IMR-90 (cell line): ENCODE results near the gene ABL1. TPM values are rescaled to one million over a fixed set of nuclear protein-coding genes. Genes with fewer than 3 reads are reported as not detected.

Experiments used
- ATAC-seq: fragments of 200-7000 bp; cut with Tn5 transposase; 2 replicates; pipeline ENCODE4 v1.9.1; 2020; ENCODE audit warnings: low read depth, mild to moderate bottlenecking, moderate library complexity
- BruUV-seq: library from RNA; stranded (reverse); fragments of 400-500 nt; replicated peaks from 2 replicates; lab custom pipeline; 2021; lab: Mats Ljungman, UMichigan
- CTCF ChIA-PET: fragments of 300-600 bp; formaldehyde crosslinking; extraction: SDS; loops from one replicate; lab custom pipeline; 2021; ENCODE audit warnings: antibody characterized with exemption; lab: Yijun Ruan, JAX
- POLR2A ChIA-PET: fragments of 300-600 bp; sonication (Branson Sonifier 250); formaldehyde crosslinking; loops from one replicate; lab custom pipeline; 2022; ENCODE audit warnings: antibody characterized with exemption; ENCODE audit not compliant: unreplicated experiment; lab: Charles Lee
- DNase-seq: peaks from one replicate; pipeline ENCODE4 v3.0.0; 2013
- H2AFZ ChIP-seq: replicated peaks from 2 replicates; pipeline ENCODE3; 2013; ENCODE audit warnings: low read length, mild to moderate bottlenecking; ENCODE audit not compliant: poor library complexity
- H2AK5ac ChIP-seq: 2 replicates; pipeline ENCODE4 v1.6.1; 2013; ENCODE audit warnings: low read depth, low read length, inconsistent platforms
- H2AK9ac ChIP-seq: replicated peaks from 2 replicates; pipeline ENCODE3; 2013; ENCODE audit warnings: mild to moderate bottlenecking, low read depth, low read length, moderate library complexity; ENCODE audit not compliant: poor library complexity
- H2BK120ac ChIP-seq: 2 replicates; pipeline ENCODE4 v1.6.1; 2013; ENCODE audit warnings: low read depth, low read length, inconsistent platforms
- H2BK15ac ChIP-seq: 3 replicates; pipeline ENCODE4 v1.6.1; 2013; ENCODE audit warnings: low read depth, low read length, inconsistent platforms
- H2BK20ac ChIP-seq: 2 replicates; pipeline ENCODE4 v1.6.1; 2013; ENCODE audit warnings: low read depth, mild to moderate bottlenecking, inconsistent platforms, low read length, moderate library complexity
- H2BK5ac ChIP-seq: 2 replicates; pipeline ENCODE4 v1.6.1; 2013; ENCODE audit warnings: mild to moderate bottlenecking, low read depth, low read length, inconsistent platforms; ENCODE audit not compliant: poor library complexity, severe bottlenecking
- H3K14ac ChIP-seq: replicated peaks from 2 replicates; pipeline ENCODE4 v1.6.1; 2013; ENCODE audit warnings: low read depth, low read length, inconsistent platforms
- H3K18ac ChIP-seq: 2 replicates; pipeline ENCODE4 v1.6.1; 2013; ENCODE audit warnings: low read depth, low read length, control low read depth
- H3K23ac ChIP-seq: 2 replicates; pipeline ENCODE4 v1.6.1; 2013; ENCODE audit warnings: low read depth, low read length, inconsistent platforms
- H3K27ac ChIP-seq: 2 replicates; pipeline ENCODE4 v1.5.1; 2013; ENCODE audit warnings: mild to moderate bottlenecking, control low read depth, low read length; ENCODE audit not compliant: insufficient read depth
- H3K27me3 ChIP-seq: 2 replicates; pipeline ENCODE4 v1.6.1; 2013; ENCODE audit warnings: low read length; ENCODE audit not compliant: control insufficient read depth, insufficient read depth
- H3K36me3 ChIP-seq: 2 replicates; pipeline ENCODE4 v1.6.1; 2013; ENCODE audit warnings: low read length, mixed read lengths; ENCODE audit not compliant: control insufficient read depth, insufficient read depth
- H3K4ac ChIP-seq: 2 replicates; pipeline ENCODE4 v1.6.1; 2013; ENCODE audit warnings: low read depth, low read length, inconsistent platforms
- H3K4me1 ChIP-seq: 2 replicates; pipeline ENCODE4 v1.6.1; 2013; ENCODE audit warnings: low read length, mixed read lengths; ENCODE audit not compliant: control insufficient read depth, insufficient read depth
- H3K4me2 ChIP-seq: 2 replicates; pipeline ENCODE4 v1.6.1; 2013; ENCODE audit warnings: low read depth, mild to moderate bottlenecking, control low read depth, low read length, moderate library complexity
- H3K4me3 ChIP-seq: 2 replicates; pipeline ENCODE4 v1.5.1; 2013; ENCODE audit warnings: low read depth, mild to moderate bottlenecking, control low read depth, low read length, moderate library complexity; ENCODE audit not compliant: insufficient read depth
- H3K56ac ChIP-seq: 2 replicates; pipeline ENCODE4 v1.6.1; 2013; ENCODE audit warnings: low read length, inconsistent platforms; ENCODE audit not compliant: insufficient read depth; ENCODE audit errors: extremely low read depth
- H3K79me1 ChIP-seq, 2 experiments: 2 replicates each; pipeline ENCODE4 v1.6.1; 2013; ENCODE audit warnings: low read length in 2 of 2, inconsistent platforms in 1 of 2, low read depth in 1 of 2
- H3K9ac ChIP-seq: 2 replicates; pipeline ENCODE4 v1.6.1; 2013; ENCODE audit warnings: low read depth, low read length, control low read depth
- H3K9me1 ChIP-seq: 2 replicates; pipeline ENCODE4 v1.6.1; 2013; ENCODE audit warnings: low read length, inconsistent platforms; ENCODE audit not compliant: insufficient read depth
- H3K9me3 ChIP-seq: 2 replicates; pipeline ENCODE4 v1.6.1; 2013; ENCODE audit warnings: low read length; ENCODE audit not compliant: control insufficient read depth, insufficient read depth
- H4K20me1 ChIP-seq: 2 replicates; pipeline ENCODE4 v1.6.1; 2013; ENCODE audit warnings: low read length, inconsistent platforms; ENCODE audit not compliant: insufficient read depth
- H4K5ac ChIP-seq: 2 replicates; pipeline ENCODE4 v1.6.1; 2013; ENCODE audit warnings: mild to moderate bottlenecking, low read depth, low read length, control low read depth
- H4K8ac ChIP-seq, 2 experiments: 2 replicates each; pipeline ENCODE4 v1.6.1; 2013; ENCODE audit warnings: low read depth in 2 of 2, low read length in 2 of 2, control low read depth in 1 of 2, inconsistent platforms in 1 of 2
- H4K91ac ChIP-seq: 2 replicates; pipeline ENCODE4 v1.6.1; 2013; ENCODE audit warnings: low read depth, low read length, inconsistent platforms; ENCODE audit not compliant: insufficient read depth
- POLR2A ChIP-seq: IDR thresholded peaks from 2 replicates; pipeline ENCODE4 v1.6.1; 2012; ENCODE audit warnings: mild to moderate bottlenecking, low read depth, low read length
- RFX5 ChIP-seq: IDR thresholded peaks from 2 replicates; pipeline ENCODE4 v1.8.0; 2012; ENCODE audit warnings: low read depth, mild to moderate bottlenecking, low read length, moderate library complexity
- WGBS, 2 experiments: methylation state at CpG; one replicate each; pipeline versions ENCODE4 v1.1.5 to v1.1.7; 2013; ENCODE audit warnings: missing lambda C conversion rate in 2 of 2; ENCODE audit not compliant: insufficient read length in 1 of 2; ENCODE audit errors: extremely low coverage in 2 of 2; 5-methylcytosine and 5-hydroxymethylcytosine counted together
- dilution Hi-C: fragments of 300-500 bp; cut with HindIII; formaldehyde crosslinking; loops from one replicate; pipeline ENCODE4 v1.14.3; 2018; ENCODE audit warnings: low sequenced_read_pairs; ENCODE audit not compliant: unreplicated experiment
- in situ Hi-C: fragments of 300-500 bp; cut with MboI; formaldehyde crosslinking; loops from 3 replicates; pipeline ENCODE4 v1.14.3; 2019; ENCODE audit warnings: low sequenced_read_pairs, inconsistent platforms, mixed read lengths
- intact Hi-C: fragments of 100-400 bp; cut with micrococcal nuclease; formaldehyde crosslinking; loops from 2 replicates; pipeline ENCODE4 v1.10.0; 2022
- polyA plus RNA-seq, 3 experiments: library from polyadenylated mRNA; depleted of rRNA; stranded (reverse); fragments of >200 nt; gene quantifications; 2 replicates each; pipeline ENCODE4 v1.2.3, GENCODE V29; 2012; ENCODE audit warnings: low replicate concordance in 1 of 3
- total RNA-seq: library from RNA; depleted of rRNA; stranded (reverse); fragments of >200 nt; gene quantifications from 2 replicates; pipeline ENCODE4 v1.2.3, GENCODE V29; 2012

The ABL1 gene
- total and polyA plus RNA-seq, 2 of the 4 experiments (the other 2 are of a cell fraction) = 33.7 to 49.1 TPM

DNA sequence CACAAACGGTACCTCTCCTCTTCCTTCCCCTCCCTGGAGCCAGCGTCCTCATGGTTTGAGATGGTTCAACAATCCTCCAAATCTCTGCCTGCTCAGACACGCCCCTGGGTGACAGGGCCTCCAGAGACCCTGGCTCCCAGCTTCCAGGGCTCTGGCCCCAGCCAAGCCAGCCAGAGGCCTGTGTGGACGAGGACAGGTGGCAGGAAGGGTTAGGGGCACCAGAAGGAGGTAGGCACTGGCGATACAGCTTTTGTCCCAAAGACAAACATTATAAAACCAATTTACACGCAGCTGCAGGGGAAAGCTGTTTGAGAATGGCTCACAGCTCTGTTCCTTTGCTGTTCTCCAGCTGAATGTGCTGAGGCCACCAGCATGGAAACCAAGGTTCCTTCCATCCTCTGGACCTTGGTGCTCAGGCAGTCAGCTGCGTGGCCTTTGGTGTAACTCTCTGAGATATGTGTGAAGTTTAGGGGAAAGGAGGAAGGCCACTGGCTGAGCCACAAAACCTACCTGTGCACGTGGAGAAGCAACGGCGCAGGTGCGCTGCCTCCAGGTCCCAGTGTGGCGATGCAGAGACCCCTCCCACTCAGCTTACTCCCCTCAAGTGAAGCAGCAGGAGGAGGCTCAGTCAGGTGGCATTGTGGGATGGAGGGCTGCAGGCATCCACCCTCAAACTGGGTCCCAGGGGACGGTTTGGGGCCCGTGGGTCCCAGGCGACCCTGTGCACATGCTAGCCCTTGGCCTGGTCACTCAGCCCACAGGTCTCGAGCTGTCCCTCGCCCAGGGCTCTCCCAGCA, 65.8 kb downstream of the ABL1 start:
- Histone ChIP-seq H3K27ac (no peak overlapping the region), H3K79me1 (no peaks in the 10 kb centered on the region), H3K9ac (no peak overlapping the region), H3K4ac (no peak overlapping the region), H4K8ac (no peak overlapping the region), H3K36me3 (no peaks in the 10 kb centered on the region), H4K91ac (no peak overlapping the region), H3K4me3 (no peak overlapping the region), H3K18ac (no peak overlapping the region), H2AK9ac (no peak overlapping the region), H4K20me1 (peaks cover 7% of the 10 kb centered on the region; the same call in 1 of the 2 replicates), H2AK5ac (no peak overlapping the region), H3K56ac (no peak overlapping the region), H2BK120ac (no peak overlapping the region), H3K9me3 (peaks cover 2% of the 10 kb centered on the region; the same call in 1 of the 2 replicates), H3K27me3 (peaks cover 2% of the 10 kb centered on the region; the same call in 1 of the 2 replicates), H3K4me2 (no peak overlapping the region), H3K14ac (no peak overlapping the region), H3K23ac (no peak overlapping the region), H2BK15ac (no peak overlapping the region), H2BK5ac (no peak overlapping the region), H2AFZ (peak overlapping the region; percentile 23), H3K4me1 (no peaks in the 10 kb centered on the region), H3K9me1 (no peaks in the 10 kb centered on the region), H4K5ac (no peak overlapping the region), H2BK20ac (no peak overlapping the region)
- POLR2A ChIA-PET = no interaction called here
- TF ChIP-seq POLR2A (0 out of 2 replicates have a peak, but pooled peaks have one; percentile 12), RFX5 (no peak)
- intact Hi-C loops (no loop called here), dilution Hi-C loops (no loop called here), in situ Hi-C loops (no loop called here)
- no peak for ATAC-seq
- WGBS, 2 experiments = 53% methylated on average over 3 of the region's 17 CpGs; no CpG with 5 or more reads in 1 of the 2 experiments
- no peak for DNase-seq
- CTCF ChIA-PET = no interaction called here
- BruUV-seq = no TSS peak
